ENCODE data around the gene RUBCN.

The RUBCN gene

DNA sequence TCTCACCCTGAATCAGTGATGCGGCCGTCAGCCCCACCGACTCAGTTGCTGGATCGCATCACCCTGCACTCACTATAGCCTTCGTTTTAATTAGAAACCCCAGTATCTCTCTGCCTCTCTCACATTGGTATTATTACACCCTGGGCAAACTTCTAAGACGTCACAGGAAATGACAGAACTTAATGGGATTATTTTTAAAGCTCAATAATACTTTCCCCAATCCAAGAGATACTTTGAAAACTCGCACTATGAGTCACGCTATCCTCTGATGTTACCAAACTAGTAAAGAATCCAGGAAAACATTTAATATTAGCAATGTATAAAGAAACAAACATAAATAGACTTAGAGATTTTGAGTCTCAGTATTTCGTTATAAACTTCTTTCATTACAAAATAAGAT lies 36.6 kb downstream of the RUBCN start:
- DNase-seq (ENCODE audit: insufficient read length, low spot score): no peak
- no peak for TF ChIP-seq CTCF (IDR thresholded peaks at IDR 0.05; ENCODE audit: insufficient read depth, missing control alignments)
- no peak for FAIRE-seq

GRCh38 chr3:197697355-197697754 lies 39.3 kb downstream of the RUBCN start:
- DNase-seq (ENCODE audit: insufficient read length, low spot score) (no peak), FAIRE-seq (no peak)
- no peak for TF ChIP-seq CTCF (IDR thresholded peaks at IDR 0.05; ENCODE audit: insufficient read depth, missing control alignments)

- FAIRE-seq (no peak), DNase-seq (ENCODE audit: insufficient read length, low spot score) (no peak)
- TF ChIP-seq CTCF (IDR thresholded peaks at IDR 0.05; ENCODE audit: insufficient read depth, missing control alignments): no peak
Observed at GRCh38 chr3:197694251-197694650, 42.5 kb downstream of the RUBCN start.

DNA sequence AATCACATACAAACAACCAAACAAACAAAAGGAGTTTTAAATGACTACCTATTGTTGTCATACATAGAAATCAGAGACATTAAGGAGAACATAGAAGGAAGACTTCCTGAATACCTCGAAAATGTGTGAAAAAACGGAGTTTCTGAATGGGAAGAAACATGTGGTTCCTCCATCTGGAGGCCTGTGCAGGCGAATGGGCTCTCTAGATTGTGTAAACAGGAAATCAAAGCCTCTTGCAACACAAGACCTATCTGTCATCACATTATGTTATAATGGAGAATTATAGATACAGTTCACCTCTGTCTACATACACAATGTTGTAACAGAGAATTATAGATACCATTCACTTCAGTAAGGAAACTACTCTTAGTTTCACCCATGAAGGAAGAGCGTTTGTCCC lies 44.1 kb downstream of the RUBCN start:
- no peak for DNase-seq (ENCODE audit: insufficient read length, low spot score)
- TF ChIP-seq CTCF (IDR thresholded peaks at IDR 0.05; ENCODE audit: insufficient read depth, missing control alignments): no peak
- no peak for FAIRE-seq

DNA sequence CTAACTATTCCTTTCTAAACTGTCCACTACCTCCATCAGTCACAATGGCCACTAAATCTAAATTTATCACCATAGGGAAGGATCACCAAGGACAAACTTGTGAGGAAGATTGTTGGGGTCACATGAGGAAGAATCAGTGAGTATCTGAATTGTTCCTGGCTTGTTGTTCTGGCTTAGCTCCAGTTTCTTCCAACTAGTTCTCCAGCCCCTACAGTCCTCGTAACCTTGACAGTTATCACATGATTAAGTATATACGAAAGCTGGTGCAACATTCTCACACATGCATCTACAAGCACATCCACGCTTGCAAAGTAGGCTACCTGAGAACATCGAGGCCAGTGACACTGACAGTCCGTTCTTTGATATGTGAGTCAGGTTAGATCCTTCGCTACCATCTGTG lies 46.0 kb downstream of the RUBCN start:
- DNase-seq (ENCODE audit: insufficient read length, low spot score) (no peak), FAIRE-seq (no peak)
- TF ChIP-seq CTCF (IDR thresholded peaks at IDR 0.05; ENCODE audit: insufficient read depth, missing control alignments): no peak

- no peak for FAIRE-seq
Observed at GRCh38 chr3:197687570-197687969, 49.1 kb downstream of the RUBCN start.

DNA sequence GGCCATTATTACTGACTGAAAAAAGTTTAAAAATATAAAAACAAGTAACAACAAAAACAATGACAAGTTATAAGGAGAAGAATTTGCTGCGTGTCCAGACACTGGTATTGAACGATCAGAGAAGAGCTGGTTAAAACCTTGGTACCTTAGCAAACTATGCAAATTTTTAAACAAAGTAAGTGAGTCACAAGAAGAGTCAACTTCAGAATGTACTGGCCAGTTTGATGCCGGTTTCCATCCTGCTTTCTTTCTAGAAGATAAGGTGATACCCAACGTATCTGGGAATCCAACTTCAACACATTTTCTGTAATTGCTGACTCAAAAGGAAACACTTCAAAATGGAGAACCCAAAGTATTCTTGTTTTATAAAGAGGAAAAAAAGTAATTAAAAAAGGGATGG lies 49.8 kb downstream of the RUBCN start:
- no peak for FAIRE-seq
- TF ChIP-seq CTCF (IDR thresholded peaks at IDR 0.05; ENCODE audit: insufficient read depth, missing control alignments): no peak
- DNase-seq (ENCODE audit: insufficient read length, low spot score): no peak

More at GRCh38 chr3:197687570-197687969, 49.1 kb downstream of the RUBCN start:
- TF ChIP-seq CTCF (IDR thresholded peaks at IDR 0.05; ENCODE audit: insufficient read depth, missing control alignments): no peak
- no peak for DNase-seq (ENCODE audit: insufficient read length, low spot score)

Measured in D721Med (cell line).